ENCODE results near the gene TK2.
"Not testable (repeated sequence)": the region's sequence is repeated elsewhere in the genome, so short reads cannot be mapped to it uniquely, and the experiment has no call there.

Gene TK2

GRCh38 chr16:66569827-66570405, 20.0 kb upstream of the TK2 start:
- DNase-seq: no peak

DNA sequence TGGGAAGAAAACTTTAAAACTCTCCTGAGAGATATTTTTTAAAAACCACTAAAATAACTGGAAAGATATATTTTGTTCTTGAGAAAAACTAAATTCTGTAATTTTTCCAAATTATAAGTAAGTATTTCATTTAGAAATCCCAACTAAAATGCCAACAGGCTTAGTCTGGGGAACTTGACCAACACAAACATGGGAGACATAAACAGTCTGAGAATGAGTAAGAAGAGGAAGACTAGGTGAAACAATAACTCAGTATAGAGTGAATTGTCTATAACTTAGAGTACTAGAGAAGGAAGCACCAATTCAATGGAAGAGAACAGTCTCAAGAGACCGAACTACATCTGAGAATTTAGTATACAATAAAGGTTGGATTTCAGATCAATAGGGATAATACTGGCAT, 19.2 kb upstream of the TK2 start:
- no peak for DNase-seq

DNA sequence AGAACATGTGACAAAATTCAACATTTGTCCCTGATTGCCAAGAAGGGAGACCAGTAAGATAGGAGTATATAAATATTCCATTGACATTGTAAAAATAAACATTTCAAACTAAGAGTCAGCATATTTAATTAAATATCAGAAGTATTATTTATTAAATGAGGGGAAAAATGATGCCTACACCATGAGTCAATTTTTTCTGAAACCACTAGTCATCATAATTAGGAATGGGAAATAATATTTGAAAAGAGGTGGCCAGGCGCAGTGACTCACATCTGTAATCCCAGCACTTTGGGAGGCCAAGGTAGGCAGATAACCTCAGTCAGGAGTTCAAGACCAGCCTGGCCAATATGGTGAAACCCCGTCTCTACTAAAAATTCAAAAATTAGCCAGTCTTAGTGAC, 18.4 kb upstream of the TK2 start:
- DNase-seq: no peak

- DNase-seq: not testable (repeated sequence)
These were observed 17.3 kb upstream of the TK2 start for GRCh38 chr16:66567270-66567669.

DNA sequence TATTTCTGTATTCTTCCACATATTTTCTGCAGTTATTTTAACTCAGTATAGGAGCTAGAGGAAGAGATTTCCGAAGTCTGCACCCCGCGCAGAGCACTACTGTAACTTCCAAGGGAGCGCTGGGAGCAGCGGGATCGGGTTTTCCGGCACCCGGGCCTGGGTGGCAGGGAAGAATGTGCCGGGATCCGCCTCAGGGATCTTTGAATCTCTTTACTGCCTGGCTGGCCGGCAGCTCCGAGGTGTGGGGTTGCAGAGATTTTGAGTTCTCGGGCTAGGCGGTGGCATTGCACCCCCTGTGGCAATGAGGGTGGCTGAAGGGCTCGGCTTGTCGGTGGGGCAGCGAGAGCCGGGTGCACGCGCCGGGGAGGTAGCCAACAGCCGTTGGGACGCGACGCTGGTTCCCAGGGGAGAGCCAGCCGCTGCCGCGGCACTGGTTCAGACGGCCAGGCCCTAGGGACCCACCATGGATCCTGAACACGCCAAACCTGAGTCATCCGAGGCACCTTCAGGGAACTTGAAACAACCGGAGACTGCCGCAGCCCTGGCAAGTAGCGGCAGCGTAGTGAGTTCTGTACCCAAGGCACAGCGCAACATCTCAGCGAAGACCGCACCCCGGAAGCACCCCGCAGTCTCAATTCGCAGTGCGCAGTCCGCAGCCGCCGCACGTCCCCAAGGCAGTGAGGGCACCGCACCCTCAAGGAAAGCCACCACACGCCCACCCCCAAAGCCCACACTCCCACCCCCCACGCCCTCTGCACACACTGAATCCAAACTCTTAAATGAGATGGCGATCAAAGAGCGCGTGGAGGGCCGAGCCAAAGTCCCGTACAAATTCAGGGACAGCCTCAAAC, 16.4 kb upstream of the TK2 start, which contains the start of gene CMTM1:
Gene CMTM1 (plus strand): TSS at position 389 of the 851 bp plus-strand sequence. CDS start 75 bp downstream, at position 464.
- no peak for DNase-seq

GRCh38 chr16:66563574-66564334, 13.8 kb upstream of the TK2 start:
- DNase-seq: no peak

DNA sequence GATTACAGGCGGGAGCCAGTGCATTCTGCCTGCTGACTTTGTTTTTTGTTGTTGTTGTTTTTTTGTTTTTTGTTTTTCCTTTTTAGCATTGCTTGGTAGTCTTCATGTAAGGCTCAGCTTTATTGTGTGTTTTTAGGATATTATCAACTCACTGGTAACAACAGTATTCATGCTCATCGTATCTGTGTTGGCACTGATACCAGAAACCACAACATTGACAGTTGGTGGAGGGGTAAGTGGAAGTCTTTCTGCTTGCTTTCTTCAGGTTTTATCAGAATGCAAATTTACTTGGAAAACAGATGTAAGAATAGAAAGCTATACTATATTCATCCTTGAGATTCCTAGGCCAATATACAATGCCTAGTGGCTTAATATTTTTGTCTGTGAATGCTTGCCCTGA, 13.1 kb upstream of the TK2 start:
- DNase-seq: no peak

GRCh38 chr16:66562409-66562808, 12.5 kb upstream of the TK2 start:
- DNase-seq: no peak

DNA sequence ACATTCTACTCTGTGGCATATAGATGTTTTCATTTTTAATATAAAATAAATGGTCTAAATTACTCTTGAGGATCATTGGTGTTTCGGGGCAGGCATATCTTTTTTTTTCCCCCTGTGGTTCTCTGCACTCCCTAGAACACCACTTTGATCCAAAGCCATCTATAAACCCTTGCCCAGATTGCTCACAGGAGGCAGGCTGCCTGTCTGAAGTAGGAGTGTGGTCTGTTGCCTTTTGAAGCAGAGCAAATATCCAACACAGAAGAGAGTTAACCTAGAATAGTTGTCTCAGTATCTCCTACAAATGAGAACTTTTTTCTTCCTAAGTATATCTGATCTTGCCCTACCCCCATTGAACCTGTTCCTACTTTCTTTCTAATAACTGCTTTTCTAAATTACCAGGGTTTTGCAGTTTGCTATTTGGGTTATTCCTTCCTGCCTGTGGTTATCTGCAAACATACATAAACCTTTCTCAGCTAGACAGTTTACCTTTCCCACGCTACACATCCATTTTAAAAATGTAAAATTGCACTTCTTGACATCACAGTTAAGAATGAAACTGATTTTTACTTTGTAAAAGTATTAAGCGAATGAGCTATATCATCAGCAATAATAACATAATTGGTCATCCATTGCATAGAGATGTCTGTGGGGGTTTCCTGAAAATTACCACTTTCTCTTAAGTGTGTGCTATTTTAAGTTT, 11.6 kb upstream of the TK2 start:
- DNase-seq: no peak

DNA sequence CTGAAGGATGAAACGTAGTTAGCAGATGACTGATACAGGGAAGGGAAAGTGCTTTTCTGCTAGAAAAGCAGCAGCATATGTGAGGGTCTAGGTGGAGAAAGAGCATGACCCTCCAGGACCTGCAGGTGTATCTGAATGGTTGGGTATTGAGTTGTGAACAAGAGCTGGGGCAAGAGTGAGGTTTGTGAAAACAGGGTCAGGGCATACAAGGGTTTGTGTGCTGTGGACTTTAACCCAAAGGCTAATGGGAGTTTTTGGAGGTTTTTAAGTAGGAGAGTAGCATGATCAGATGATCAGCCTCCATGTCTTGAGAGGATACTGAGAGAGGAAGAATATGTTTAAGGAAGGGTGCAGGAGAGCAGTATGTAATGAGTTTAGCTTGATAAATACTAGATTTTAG, 10.2 kb upstream of the TK2 start:
- no peak for DNase-seq

- no peak for DNase-seq
These were observed 4.6 kb upstream of the TK2 start for GRCh38 chr16:66554495-66554894.

- no peak for DNase-seq
These were observed 4.1 kb upstream of the TK2 start for GRCh38 chr16:66554021-66554420.

DNA sequence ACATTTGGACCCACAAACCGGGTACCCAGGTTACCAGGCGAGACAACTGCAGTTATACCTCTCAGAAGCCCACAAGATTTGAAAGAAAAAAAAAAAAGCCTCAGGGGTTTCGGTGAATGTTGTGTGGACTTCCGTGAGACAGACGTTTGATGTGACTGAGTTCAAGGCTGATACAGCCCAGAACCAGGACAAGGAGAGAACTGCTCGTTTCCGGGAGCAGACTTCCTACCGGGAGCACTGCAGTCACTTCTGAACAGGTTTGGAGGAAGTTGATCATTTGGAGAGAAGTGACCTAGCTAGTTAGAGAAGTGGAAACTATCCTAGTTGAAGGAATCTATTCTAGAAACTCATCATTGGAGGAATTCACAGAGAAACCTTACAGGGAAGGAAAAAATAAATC, 3.3 kb upstream of the TK2 start:
- DNase-seq: no peak

GRCh38 chr16:66552286-66553177, 2.6 kb upstream of the TK2 start, which contains the start of gene CKLF:
TSS of gene CKLF (plus strand) at chr16:66552576. CDS start at chr16:66552716, 140 bp downstream.
- peak; percentile 78 for DNase-seq

DNA sequence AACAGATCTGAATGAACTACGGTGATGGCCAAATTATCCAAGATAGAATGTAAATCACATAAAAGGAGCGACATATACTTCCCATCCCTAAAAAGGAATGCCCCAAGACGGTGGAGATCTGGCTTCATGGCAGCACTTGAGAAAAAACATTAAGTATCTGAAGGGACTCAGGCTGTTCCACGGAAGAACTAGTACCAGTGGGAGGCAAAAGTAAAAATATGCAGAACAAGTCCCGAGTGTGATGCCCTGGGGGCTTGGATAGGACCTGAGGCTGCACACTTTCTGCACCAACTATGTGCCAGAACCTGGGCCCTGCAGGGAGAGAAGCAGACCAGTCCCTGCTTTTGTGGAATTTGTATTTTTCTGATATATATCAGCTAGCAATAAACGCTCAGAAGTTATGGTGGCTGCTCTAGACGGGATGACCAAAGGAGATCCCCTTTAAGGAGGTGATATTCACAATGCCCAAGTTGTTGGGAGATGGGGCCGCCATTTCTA, 1.9 kb upstream of the TK2 start:
- DNase-seq: no peak

DNA sequence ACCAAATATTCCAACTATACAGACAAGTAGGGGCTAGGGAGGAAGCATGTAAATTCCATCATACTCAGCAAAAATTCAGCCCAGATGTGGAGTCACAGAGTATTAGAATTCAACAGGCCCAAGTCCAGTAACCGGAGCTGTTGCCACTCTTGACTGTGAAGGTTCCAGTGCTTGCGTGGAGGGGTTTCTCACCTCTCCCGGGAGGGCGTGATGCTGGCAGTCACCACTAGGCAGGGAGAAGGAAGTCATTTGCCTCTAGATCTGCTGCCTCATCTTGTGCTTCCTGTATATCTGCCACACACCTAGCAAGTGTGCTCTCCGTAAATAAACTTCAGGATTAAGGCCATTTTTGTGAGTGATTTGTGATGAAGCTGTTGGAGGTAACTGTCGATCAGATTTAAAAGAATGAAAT, 1.4 kb upstream of the TK2 start:
- peak; percentile 59 for DNase-seq

- DNase-seq: no peak
These were observed 1.1 kb downstream of the TK2 start for GRCh38 chr16:66548868-66549267.

DNA sequence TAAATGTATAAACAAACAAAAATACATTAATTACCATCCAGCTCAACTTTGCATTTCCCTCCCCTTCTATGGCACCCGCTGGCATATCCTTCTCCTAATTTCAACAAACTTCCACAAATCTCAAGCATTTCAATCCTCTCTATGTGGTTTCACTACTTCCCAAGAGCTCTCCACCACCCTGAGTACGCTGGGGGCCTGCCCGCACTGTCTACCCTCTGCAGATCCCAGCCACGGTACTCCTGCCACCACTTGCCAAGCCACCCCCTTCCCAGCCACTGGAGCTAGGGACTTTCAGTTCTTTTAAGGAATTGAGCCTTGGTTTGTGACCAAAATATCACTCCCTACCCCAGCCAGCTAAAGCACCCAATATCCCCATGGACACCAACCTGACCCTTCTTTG, 1.9 kb downstream of the TK2 start:
- no peak for DNase-seq

DNA sequence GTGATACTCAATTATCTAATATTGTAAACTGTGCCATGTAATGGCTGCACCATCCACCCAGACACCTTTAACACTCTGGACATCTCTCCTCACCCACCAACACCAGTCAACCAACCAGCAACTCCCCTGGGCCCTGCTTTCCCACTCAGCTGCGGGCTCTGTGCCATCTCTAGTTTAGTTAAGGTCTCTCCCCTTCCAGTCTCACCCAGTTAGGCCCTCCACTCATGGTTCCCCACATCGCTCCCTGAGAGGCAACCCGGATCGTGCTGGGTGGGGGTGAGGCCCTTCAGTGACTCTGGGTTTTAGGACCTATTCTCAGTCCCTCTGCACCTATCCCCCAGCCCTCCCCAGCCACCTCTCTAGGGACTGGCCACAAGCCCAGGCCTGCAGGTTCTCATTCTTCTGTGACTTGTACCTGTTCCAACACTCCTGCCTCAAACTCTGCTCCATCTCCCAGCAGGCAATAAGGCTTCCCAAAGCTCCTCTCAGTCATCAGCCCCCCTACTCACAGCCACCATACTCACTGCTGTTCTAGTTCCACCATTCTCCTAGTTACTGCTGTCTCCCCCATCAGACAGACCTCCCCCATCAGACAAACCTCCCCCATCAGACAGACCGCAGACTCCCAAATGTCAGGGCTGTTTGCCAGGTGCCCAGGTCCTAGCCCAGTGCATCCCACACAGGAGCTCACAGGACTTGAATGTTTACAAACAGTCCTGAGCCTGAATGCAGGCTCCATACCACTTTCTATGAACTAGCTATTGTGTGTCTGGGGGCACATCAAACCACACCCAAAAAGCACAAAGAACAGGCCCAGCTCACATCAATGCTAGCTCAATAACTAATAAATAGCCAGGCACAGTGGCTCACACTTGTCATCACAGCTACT, 2.6 kb downstream of the TK2 start:
- DNase-seq: peak; percentile 14

- DNase-seq: no peak
These were observed 5.7 kb downstream of the TK2 start for GRCh38 chr16:66544016-66544757.

All from NCI-H345 (cell line).